Astrocyte of the spinal cord (primary cell): ENCODE data around the gene RPA1.

Experiments used
- DNase-seq: peaks from one replicate; pipeline ENCODE4 v3.0.0; 2011; ENCODE audit warnings: low read depth, low spot score
- H3K4me3 ChIP-seq: 2 replicates; pipeline ENCODE4 v1.5.1; 2011; ENCODE audit warnings: low read depth, mild to moderate bottlenecking, low read length, moderate library complexity
- CTCF ChIP-seq: IDR thresholded peaks from 2 replicates; pipeline ENCODE4 v1.5.1; 2012; ENCODE audit warnings: low read depth, mild to moderate bottlenecking, low read length, inconsistent platforms
- in situ Hi-C: cut with HindIII; loops from 2 replicates; pipeline ENCODE4 v1.10.0; 2017; ENCODE audit warnings: low sequenced_read_pairs

Gene RPA1

GRCh38 chr17:1913702-1914101 lies 83.9 kb downstream of the RPA1 start:
- no peak for DNase-seq
- H3K4me3 ChIP-seq: no peak overlapping the region
- TF ChIP-seq CTCF: no peak
- in situ Hi-C loops: loop anchor here (25.0 kb wide), 1 partner anchor 124 kb away; the partner anchor contains the start of genes DPH1, OVCA2 and RTN4RL1

GRCh38 chr17:1914661-1915083 lies 84.9 kb downstream of the RPA1 start:
- no peak for TF ChIP-seq CTCF
- DNase-seq: no peak
- in situ Hi-C loops: loop anchor here (25.0 kb wide), 1 partner anchor 123 kb away; the partner anchor contains the start of genes DPH1, OVCA2 and RTN4RL1
- H3K4me3 ChIP-seq: no peak overlapping the region

GRCh38 chr17:1915889-1916288 lies 86.1 kb downstream of the RPA1 start:
- H3K4me3 ChIP-seq: no peak overlapping the region
- no peak for TF ChIP-seq CTCF
- no peak for DNase-seq
- in situ Hi-C loops: loop anchor here (25.0 kb wide), 1 partner anchor 121 kb away; the partner anchor contains the start of genes DPH1, OVCA2 and RTN4RL1

GRCh38 chr17:1916316-1916715 lies 86.5 kb downstream of the RPA1 start:
- no peak for DNase-seq
- in situ Hi-C loops: loop anchor here (25.0 kb wide), 1 partner anchor 121 kb away; the partner anchor contains the start of genes DPH1, OVCA2 and RTN4RL1
- no peak overlapping the region for H3K4me3 ChIP-seq
- no peak for TF ChIP-seq CTCF

GRCh38 chr17:1916963-1917715 lies 87.3 kb downstream of the RPA1 start:
- in situ Hi-C loops: loop anchor here (25.0 kb wide), 1 partner anchor 120 kb away; the partner anchor contains the start of genes DPH1, OVCA2 and RTN4RL1
- no peak for DNase-seq
- TF ChIP-seq CTCF: no peak
- H3K4me3 ChIP-seq: no peak overlapping the region

- no peak for DNase-seq
- in situ Hi-C loops: loop anchor here (25.0 kb wide), 1 partner anchor 119 kb away; the partner anchor contains the start of genes DPH1, OVCA2 and RTN4RL1
- no peak for TF ChIP-seq CTCF
- H3K4me3 ChIP-seq: no peak overlapping the region
Measured at GRCh38 chr17:1918346-1919162, 88.7 kb downstream of the RPA1 start.
